ENCODE measurements around the gene C12orf43. TPM values are rescaled to one million over a fixed set of nuclear protein-coding genes. Genes with fewer than 3 reads are reported as not detected.

C12orf43 gene
- polyA plus RNA-seq, 1 donor = 10.4 TPM

DNA sequence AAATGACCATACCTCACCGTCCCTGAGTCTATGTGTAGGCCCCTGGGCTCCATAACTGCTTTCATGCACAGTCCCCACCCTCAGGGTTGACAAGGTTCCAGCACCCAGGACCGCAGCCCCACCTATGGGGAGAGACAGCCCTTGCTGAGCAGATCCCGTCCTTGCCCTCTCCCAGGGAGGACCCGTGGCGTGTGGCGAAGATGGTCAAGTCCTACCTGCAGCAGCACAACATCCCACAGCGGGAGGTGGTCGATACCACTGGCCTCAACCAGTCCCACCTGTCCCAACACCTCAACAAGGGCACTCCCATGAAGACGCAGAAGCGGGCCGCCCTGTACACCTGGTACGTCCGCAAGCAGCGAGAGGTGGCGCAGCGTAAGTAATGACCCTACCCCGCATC, 27.6 kb downstream of the C12orf43 start:
- Histone ChIP-seq H3K4me1 (ENCODE audit: control insufficient read depth, insufficient read depth, low read length) (peaks cover 24% of the 10 kb centered on the region), H3K4me3 (ENCODE audit: low read length) (no peak overlapping the region), H3K36me3 (ENCODE audit: control insufficient read depth, insufficient read depth, low read length) (peaks cover 42% of the 10 kb centered on the region), H3K27ac (ENCODE audit: low read length) (no peak overlapping the region), H3K27me3 (ENCODE audit: control insufficient read depth, insufficient read depth, low read length) (no peaks in the 10 kb centered on the region), H3K9me3 (ENCODE audit: control insufficient read depth, low read depth, low read length) (no peaks in the 10 kb centered on the region)
- no peak for DNase-seq
- WGBS (ENCODE audit: insufficient coverage, low lambda C conversion rate) = no CpG with 5 or more reads among the region's 17 CpGs

DNA sequence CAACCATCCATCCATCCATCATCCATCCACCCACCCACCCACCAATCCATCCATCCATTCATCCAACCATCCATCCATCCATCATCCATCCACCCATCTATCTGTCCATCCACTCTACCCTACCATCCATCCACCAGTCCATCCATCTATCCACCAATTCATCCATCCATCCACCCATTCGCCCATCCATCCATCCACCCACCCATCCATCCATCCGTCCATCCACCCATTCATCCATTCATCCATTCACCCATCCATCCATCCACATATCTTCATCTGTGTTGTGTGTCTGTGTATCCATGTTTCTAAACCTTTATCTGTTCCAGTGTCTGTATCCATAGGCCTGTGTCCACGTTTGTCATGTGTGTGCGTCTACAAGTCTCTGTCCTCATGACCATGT, 28.1 kb downstream of the C12orf43 start:
- no peak for DNase-seq
- H3K9me3 ChIP-seq (ENCODE audit: control insufficient read depth, low read depth, low read length) = no peaks in the 10 kb centered on the region
- H3K27me3 ChIP-seq (ENCODE audit: control insufficient read depth, insufficient read depth, low read length) = no peaks in the 10 kb centered on the region
- H3K4me3 ChIP-seq (ENCODE audit: low read length) = no peak overlapping the region
- 100% methylated on average over 2 of the region's 4 CpGs for WGBS (ENCODE audit: insufficient coverage, low lambda C conversion rate)
- peaks cover 38% of the 10 kb centered on the region for H3K36me3 ChIP-seq (ENCODE audit: control insufficient read depth, insufficient read depth, low read length)
- peaks cover 28% of the 10 kb centered on the region for H3K4me1 ChIP-seq (ENCODE audit: control insufficient read depth, insufficient read depth, low read length)
- no peak overlapping the region for H3K27ac ChIP-seq (ENCODE audit: low read length)

DNA sequence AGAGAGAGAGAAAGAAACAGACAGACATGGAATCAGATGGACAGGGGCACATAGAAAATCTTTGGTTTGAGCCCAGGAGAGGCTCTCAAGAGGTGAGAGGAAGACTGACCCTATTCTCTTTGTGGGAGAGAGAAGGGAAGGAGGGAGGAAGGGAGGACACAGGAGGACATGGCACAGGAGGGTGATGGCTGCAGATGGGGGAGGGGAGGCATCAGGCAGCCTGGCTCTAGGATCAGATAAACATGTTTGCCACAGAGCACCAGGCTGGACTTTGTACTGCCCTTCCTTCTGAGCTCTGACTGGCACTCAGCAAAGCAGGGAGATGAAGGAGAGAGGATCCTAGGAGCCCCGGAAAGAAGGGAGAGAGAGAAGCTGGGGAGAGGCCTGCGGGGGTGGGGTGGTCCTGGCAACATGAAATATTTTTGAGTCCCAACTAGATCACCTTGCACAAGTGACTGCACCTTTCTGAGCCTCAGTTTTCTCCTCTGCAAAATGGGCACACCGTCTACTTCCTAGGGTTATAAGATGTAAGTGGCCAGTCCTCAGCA, 31.9 kb downstream of the C12orf43 start:
- Histone ChIP-seq H3K9me3 (ENCODE audit: control insufficient read depth, low read depth, low read length) (no peaks in the 10 kb centered on the region), H3K4me1 (ENCODE audit: control insufficient read depth, insufficient read depth, low read length) (peaks cover 50% of the 10 kb centered on the region), H3K4me3 (ENCODE audit: low read length) (no peak overlapping the region), H3K27me3 (ENCODE audit: control insufficient read depth, insufficient read depth, low read length) (no peaks in the 10 kb centered on the region), H3K36me3 (ENCODE audit: control insufficient read depth, insufficient read depth, low read length) (peaks cover 22% of the 10 kb centered on the region), H3K27ac (ENCODE audit: low read length) (peak overlapping the region; percentile 78)
- DNase-seq = peak; percentile 91 to 95
- WGBS (ENCODE audit: insufficient coverage, low lambda C conversion rate) = no CpG with 5 or more reads among the region's 3 CpGs

DNA sequence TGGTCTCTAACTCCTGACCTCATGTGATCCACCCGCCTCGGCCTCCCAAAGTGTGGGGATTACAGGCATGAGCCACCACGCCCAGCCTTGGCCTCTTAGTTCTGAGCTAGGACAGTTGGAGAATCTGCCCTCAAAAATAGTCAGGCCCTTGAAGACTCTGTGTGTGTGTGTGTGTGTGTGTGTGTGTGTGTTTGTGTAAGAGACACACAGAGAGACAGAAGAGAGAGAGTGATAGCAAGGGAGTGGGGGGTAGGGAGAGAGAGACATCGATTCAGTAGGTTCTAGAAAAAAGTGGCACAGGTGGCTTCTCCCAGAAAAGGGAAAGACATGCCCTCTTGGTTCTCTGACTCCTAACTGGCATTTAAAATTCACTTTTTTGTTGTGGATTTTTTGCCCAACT, 32.5 kb downstream of the C12orf43 start:
- peak overlapping the region; percentile 78 for H3K27ac ChIP-seq (ENCODE audit: low read length)
- H3K9me3 ChIP-seq (ENCODE audit: control insufficient read depth, low read depth, low read length) = no peaks in the 10 kb centered on the region
- DNase-seq = peak in 1 of 2 donors; percentile 42
- WGBS (ENCODE audit: insufficient coverage, low lambda C conversion rate) = no CpG with 5 or more reads among the region's 4 CpGs
- H3K4me1 ChIP-seq (ENCODE audit: control insufficient read depth, insufficient read depth, low read length) = peaks cover 50% of the 10 kb centered on the region
- H3K4me3 ChIP-seq (ENCODE audit: low read length) = no peak overlapping the region
- peaks cover 17% of the 10 kb centered on the region for H3K36me3 ChIP-seq (ENCODE audit: control insufficient read depth, insufficient read depth, low read length)
- no peaks in the 10 kb centered on the region for H3K27me3 ChIP-seq (ENCODE audit: control insufficient read depth, insufficient read depth, low read length)

DNA sequence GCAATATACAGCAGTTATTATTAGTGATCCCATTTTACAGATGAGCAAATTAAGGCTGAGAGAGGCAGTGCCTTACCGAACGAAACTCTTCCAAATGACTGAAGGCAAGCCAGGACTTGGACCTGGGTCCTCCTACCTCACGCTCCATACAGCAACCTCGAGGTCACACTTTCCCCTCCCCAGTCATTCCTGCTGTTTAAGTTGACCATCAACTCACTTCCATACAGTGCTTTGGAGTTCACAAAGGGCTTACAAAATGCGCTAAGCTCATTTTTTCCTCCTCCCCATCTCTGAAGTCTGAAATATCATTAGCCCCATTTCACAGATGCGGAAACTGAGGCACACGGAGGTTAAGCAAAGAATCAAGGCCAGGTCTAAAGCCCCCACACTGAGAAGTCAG, 33.6 kb downstream of the C12orf43 start:
- Histone ChIP-seq H3K4me1 (ENCODE audit: control insufficient read depth, insufficient read depth, low read length) (peaks cover 53% of the 10 kb centered on the region), H3K27ac (ENCODE audit: low read length) (peak overlapping the region; percentile 78), H3K4me3 (ENCODE audit: low read length) (no peak overlapping the region), H3K27me3 (ENCODE audit: control insufficient read depth, insufficient read depth, low read length) (no peaks in the 10 kb centered on the region), H3K36me3 (ENCODE audit: control insufficient read depth, insufficient read depth, low read length) (peaks cover 14% of the 10 kb centered on the region), H3K9me3 (ENCODE audit: control insufficient read depth, low read depth, low read length) (no peaks in the 10 kb centered on the region)
- no peak for DNase-seq
- WGBS (ENCODE audit: insufficient coverage, low lambda C conversion rate) = no CpG with 5 or more reads among the region's 7 CpGs

DNA sequence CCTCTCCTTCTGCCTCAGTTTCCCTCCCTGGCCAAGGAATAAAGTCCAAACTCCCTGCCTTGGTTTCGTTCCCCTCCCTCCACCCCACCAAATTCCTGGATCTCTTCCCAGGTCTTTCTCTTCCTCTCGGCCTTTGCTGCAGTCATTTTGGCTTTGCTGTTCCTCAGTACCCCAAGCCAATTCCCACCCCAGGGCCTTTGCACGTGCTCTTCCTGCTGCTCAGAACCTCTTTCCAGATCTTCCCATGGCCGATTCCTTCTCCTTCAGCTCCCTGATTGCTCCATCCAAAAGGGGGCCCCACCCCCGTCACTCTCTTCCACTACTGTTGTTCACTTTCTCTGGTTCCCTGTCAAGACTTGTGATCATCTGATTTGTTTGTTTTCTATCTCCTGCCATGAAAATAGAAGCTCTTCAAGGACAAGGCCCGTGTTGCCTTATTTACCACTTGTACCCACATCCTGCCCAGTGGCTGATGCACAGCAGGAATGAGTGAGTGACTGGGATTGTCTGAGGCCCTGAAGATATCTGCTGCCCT, 34.8 kb downstream of the C12orf43 start:
- H3K27ac ChIP-seq (ENCODE audit: low read length) = peak overlapping the region; percentile 98
- H3K9me3 ChIP-seq (ENCODE audit: control insufficient read depth, low read depth, low read length) = no peaks in the 10 kb centered on the region
- DNase-seq = peak in 1 of 2 donors; percentile 66
- H3K36me3 ChIP-seq (ENCODE audit: control insufficient read depth, insufficient read depth, low read length) = peaks cover 18% of the 10 kb centered on the region
- peaks cover 55% of the 10 kb centered on the region for H3K4me1 ChIP-seq (ENCODE audit: control insufficient read depth, insufficient read depth, low read length)
- no CpG with 5 or more reads among the region's 6 CpGs for WGBS (ENCODE audit: insufficient coverage, low lambda C conversion rate)
- peak overlapping the region; percentile 96 for H3K4me3 ChIP-seq (ENCODE audit: low read length)
- H3K27me3 ChIP-seq (ENCODE audit: control insufficient read depth, insufficient read depth, low read length) = no peaks in the 10 kb centered on the region

DNA sequence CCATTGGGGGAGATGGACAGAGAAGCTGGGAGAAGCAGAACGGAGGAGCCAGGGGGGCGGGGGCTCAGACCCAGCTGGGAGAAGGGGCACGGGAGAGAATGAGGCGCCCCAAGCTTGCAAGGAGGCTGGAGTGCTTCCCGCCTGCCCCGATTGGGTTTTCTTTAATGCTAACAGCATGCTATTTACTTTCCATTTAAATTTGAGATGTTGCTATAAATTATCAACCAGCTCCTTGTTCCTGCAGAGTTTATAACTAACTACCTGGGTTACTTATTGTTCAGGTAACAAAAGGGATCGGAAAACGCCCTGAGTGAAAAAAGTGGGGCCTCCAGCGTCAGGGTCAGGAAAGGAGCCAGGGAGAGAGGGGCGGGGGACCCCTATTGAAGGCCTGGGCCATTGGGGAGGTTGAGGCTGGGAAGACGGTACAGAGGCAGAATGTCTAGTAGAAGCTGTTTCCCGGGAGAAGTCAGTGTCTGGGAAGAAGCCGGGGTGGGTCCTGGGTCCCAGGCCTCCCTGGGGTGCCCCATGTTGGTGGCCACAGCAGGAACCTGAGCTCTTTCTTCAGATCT, 35.4 kb downstream of the C12orf43 start:
- no peaks in the 10 kb centered on the region for H3K9me3 ChIP-seq (ENCODE audit: control insufficient read depth, low read depth, low read length)
- peak overlapping the region; percentile 96 for H3K4me3 ChIP-seq (ENCODE audit: low read length)
- peak overlapping the region; percentile 98 for H3K27ac ChIP-seq (ENCODE audit: low read length)
- H3K27me3 ChIP-seq (ENCODE audit: control insufficient read depth, insufficient read depth, low read length) = no peaks in the 10 kb centered on the region
- peak; percentile 60 to 91 for DNase-seq
- no CpG with 5 or more reads among the region's 13 CpGs for WGBS (ENCODE audit: insufficient coverage, low lambda C conversion rate)
- H3K36me3 ChIP-seq (ENCODE audit: control insufficient read depth, insufficient read depth, low read length) = peaks cover 21% of the 10 kb centered on the region
- peaks cover 54% of the 10 kb centered on the region for H3K4me1 ChIP-seq (ENCODE audit: control insufficient read depth, insufficient read depth, low read length)

DNA sequence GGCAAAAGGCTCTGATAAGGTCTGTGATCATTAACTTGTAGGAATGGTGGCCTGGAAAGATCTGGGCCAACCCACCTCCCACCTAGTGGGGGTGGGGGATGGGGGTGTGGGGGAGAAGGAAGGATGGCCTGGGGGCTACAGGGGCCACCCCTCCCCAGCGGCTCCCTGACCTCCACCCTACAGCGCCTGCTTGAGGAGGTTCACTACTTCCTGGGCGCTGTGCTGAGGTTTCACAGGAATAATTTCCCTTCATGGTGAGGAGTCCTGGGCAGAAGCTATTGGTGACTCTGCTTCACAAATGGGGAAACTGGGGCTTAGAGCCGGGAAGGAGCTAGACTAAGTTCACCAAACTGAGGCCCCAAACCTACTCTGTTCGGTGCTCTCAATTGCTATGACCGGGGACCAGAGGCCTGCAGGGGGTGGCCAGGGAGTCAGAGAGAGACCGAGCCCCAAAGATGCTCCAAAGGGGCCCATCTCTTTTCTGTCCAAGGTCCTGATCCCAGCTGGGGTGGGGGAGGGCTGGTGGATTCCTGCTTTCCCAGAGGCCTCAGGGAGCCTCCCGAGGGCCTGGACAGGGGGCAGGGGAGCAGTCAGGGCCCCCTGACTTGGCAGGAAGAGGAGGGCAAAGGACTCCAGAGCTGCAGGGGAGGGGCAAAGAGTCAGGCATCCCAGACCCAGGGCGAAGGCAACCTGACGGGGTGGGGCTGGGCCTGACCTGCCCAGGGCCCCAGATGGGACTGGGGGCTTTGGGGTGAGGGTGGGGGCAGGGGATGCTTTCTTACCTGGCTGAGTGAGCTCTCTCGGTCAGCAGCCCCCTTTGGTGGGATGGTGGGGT, 36.2 kb downstream of the C12orf43 start:
- Histone ChIP-seq H3K9me3 (ENCODE audit: control insufficient read depth, low read depth, low read length) (no peaks in the 10 kb centered on the region), H3K36me3 (ENCODE audit: control insufficient read depth, insufficient read depth, low read length) (peaks cover 20% of the 10 kb centered on the region), H3K4me1 (ENCODE audit: control insufficient read depth, insufficient read depth, low read length) (peaks cover 50% of the 10 kb centered on the region), H3K27ac (ENCODE audit: low read length) (peak overlapping the region; percentile 98), H3K4me3 (ENCODE audit: low read length) (peak overlapping the region; percentile 96), H3K27me3 (ENCODE audit: control insufficient read depth, insufficient read depth, low read length) (no peaks in the 10 kb centered on the region)
- DNase-seq = peak; percentile 94 to 98
- WGBS (ENCODE audit: insufficient coverage, low lambda C conversion rate) = no CpG with 5 or more reads among the region's 11 CpGs

DNA sequence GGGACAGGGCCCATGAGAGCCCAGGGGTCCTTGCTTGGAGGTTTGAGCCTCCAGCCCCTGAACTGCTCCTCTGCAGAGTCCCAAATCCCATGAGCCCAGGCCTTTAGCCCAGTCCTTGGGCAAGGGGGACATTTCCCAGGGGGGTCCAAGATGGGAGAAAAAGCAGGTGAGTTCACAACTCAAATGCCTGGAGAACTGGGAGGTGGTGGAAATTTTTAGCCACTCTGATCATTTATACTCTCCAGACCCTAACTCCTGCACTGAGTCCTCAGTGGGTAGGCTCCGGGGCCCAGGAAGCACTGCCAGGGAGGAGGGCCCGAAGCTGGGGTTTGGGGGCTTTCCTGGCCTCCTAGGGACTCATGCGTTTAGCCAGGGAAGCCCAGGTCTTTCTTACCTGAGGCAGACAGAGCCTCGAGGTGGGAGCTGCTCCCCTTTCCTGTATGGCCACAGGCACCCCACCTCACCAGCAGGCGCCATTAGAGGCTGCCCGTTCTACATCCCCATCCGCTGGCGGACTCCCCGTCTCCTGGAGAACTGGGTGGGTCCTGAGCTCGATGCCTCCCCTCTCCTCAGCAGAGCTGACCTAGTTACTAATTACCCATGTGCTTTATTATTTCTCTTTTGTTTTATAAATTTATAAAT, 36.9 kb downstream of the C12orf43 start:
- no peaks in the 10 kb centered on the region for H3K9me3 ChIP-seq (ENCODE audit: control insufficient read depth, low read depth, low read length)
- peak overlapping the region; percentile 96 for H3K4me3 ChIP-seq (ENCODE audit: low read length)
- H3K36me3 ChIP-seq (ENCODE audit: control insufficient read depth, insufficient read depth, low read length) = peaks cover 20% of the 10 kb centered on the region
- DNase-seq = peak in 1 of 2 donors; percentile 73
- H3K27me3 ChIP-seq (ENCODE audit: control insufficient read depth, insufficient read depth, low read length) = no peaks in the 10 kb centered on the region
- WGBS (ENCODE audit: insufficient coverage, low lambda C conversion rate) = no CpG with 5 or more reads among the region's 10 CpGs
- H3K27ac ChIP-seq (ENCODE audit: low read length) = peak overlapping the region; percentile 98
- H3K4me1 ChIP-seq (ENCODE audit: control insufficient read depth, insufficient read depth, low read length) = peaks cover 44% of the 10 kb centered on the region
